ENCODE measurements around the gene RFNG. TPM values are rescaled to one million over a fixed set of nuclear protein-coding genes. Genes with fewer than 3 reads are reported as not detected.

Gene RFNG
- total and polyA plus RNA-seq, 2 of the 13 experiments (the other 11 are each of a cell fraction or from before 2014, with no cell fraction given): 61.4 to 64.0 TPM

- TF ChIP-seq ZHX2 (IDR thresholded peaks at IDR 0.05; ENCODE audit: low read depth): no peak
- TF ChIP-seq ZHX2 (CRISPR knock-in tag; IDR thresholded peaks at IDR 0.05; ENCODE audit: borderline replicate concordance): 0 out of 2 replicates have a peak, but pooled peaks have one; percentile 1
- peak; percentile 36; the same call in 1 of the 2 replicates for TF ChIP-seq ZNF547 (CRISPR knock-in tag; IDR thresholded peaks at IDR 0.05)
- TF ChIP-seq ZBTB7A (CRISPR knock-in tag; IDR thresholded peaks at IDR 0.05): no peak
- TF ChIP-seq ASH2L (IDR thresholded peaks at IDR 0.05; ENCODE audit: insufficient read length, low read depth, low read length): peak; percentile 19
- peak; percentile 92 for TF ChIP-seq TAF15 (IDR thresholded peaks at IDR 0.05; ENCODE audit: low read depth, low read length, poor library complexity, severe bottlenecking)
- 0 out of 2 replicates have a peak, but pooled peaks have one; percentile 5 for TF ChIP-seq ZNF850 (CRISPR knock-in tag; conservative IDR thresholded peaks at IDR 0.05)
- 0 out of 2 replicates have a peak, but pooled peaks have one; percentile 40 for TF ChIP-seq MLXIP (CRISPR knock-in tag; IDR thresholded peaks at IDR 0.05; ENCODE audit: borderline replicate concordance)
- no peak for TF ChIP-seq ZNF362 (CRISPR knock-in tag; IDR thresholded peaks at IDR 0.05; ENCODE audit: borderline replicate concordance)
- TF ChIP-seq SKI (IDR thresholded peaks at IDR 0.05; ENCODE audit: partially characterized antibody): peak; percentile 53
- no peak for TF ChIP-seq ZNF652 (CRISPR knock-in tag; IDR thresholded peaks at IDR 0.05; ENCODE audit: borderline replicate concordance, low read depth)
- 0 out of 2 replicates have a peak, but pooled peaks have one; percentile 11 for TF ChIP-seq RELA (CRISPR knock-in tag; IDR thresholded peaks at IDR 0.05)
- no peak for TF ChIP-seq TARDBP (CRISPR knock-in tag; IDR thresholded peaks at IDR 0.05)
- no peak for TF ChIP-seq ZNF251 (CRISPR knock-in tag; IDR thresholded peaks at IDR 0.05)
- TF ChIP-seq ZMAT5 (CRISPR knock-in tag; IDR thresholded peaks at IDR 0.05; ENCODE audit: borderline replicate concordance, low read depth): 0 out of 2 replicates have a peak, but pooled peaks have one; percentile 30
- peak; percentile 13; the same call in 1 of the 2 replicates for TF ChIP-seq HES4 (CRISPR knock-in tag; IDR thresholded peaks at IDR 0.05; ENCODE audit: borderline replicate concordance)
- TF ChIP-seq FOXO1 (CRISPR knock-in tag; IDR thresholded peaks at IDR 0.05): peak; percentile 23; the same call in 1 of the 2 replicates
- no peak for TF ChIP-seq CAMTA2 (CRISPR knock-in tag; IDR thresholded peaks at IDR 0.05; ENCODE audit: borderline replicate concordance)
- 0 out of 2 replicates have a peak, but pooled peaks have one; percentile 5 for TF ChIP-seq SPEN (CRISPR knock-in tag; IDR thresholded peaks at IDR 0.05; ENCODE audit: low read depth)
- peak; percentile 27; the same call in 1 of the 2 replicates for TF ChIP-seq ZNF703 (CRISPR knock-in tag; IDR thresholded peaks at IDR 0.05; ENCODE audit: borderline replicate concordance)
Observed at GRCh38 chr17:82097919-82098168, 46.2 kb upstream of the RFNG start (continued).
